ENCODE data around the gene MYO1B.

Gene MYO1B

DNA sequence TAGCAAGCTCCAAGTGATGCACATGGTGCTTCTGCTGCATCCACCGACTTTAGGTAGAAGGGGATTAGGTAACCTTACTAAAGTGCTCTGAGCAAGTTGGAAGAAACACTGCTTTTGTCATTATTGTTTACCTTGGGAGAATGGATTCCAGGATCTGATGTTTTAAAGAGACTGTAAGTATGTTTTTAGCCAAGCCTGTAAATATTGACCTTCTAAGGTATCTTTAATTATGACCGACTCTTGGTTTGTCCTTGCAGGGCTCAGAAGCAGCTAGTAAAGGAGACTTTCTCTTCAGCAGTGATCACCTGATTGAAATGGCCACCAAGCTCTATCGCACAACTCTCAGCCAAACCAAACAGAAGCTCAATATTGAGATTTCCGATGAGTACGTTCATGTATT is 170.7 kb downstream of the MYO1B start:
- TF ChIP-seq, protein P1, sequence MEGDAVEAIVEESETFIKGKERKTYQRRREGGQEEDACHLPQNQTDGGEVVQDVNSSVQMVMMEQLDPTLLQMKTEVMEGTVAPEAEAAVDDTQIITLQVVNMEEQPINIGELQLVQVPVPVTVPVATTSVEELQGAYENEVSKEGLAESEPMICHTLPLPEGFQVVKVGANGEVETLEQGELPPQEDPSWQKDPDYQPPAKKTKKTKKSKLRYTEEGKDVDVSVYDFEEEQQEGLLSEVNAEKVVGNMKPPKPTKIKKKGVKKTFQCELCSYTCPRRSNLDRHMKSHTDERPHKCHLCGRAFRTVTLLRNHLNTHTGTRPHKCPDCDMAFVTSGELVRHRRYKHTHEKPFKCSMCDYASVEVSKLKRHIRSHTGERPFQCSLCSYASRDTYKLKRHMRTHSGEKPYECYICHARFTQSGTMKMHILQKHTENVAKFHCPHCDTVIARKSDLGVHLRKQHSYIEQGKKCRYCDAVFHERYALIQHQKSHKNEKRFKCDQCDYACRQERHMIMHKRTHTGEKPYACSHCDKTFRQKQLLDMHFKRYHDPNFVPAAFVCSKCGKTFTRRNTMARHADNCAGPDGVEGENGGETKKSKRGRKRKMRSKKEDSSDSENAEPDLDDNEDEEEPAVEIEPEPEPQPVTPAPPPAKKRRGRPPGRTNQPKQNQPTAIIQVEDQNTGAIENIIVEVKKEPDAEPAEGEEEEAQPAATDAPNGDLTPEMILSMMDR (IDR thresholded peaks at IDR 0.05; ENCODE audit: borderline replicate concordance, insufficient read depth, low read depth, low read length): no peak
- H3K4me3 ChIP-seq (ENCODE audit: low read depth, low read length): no peak overlapping the region

DNA sequence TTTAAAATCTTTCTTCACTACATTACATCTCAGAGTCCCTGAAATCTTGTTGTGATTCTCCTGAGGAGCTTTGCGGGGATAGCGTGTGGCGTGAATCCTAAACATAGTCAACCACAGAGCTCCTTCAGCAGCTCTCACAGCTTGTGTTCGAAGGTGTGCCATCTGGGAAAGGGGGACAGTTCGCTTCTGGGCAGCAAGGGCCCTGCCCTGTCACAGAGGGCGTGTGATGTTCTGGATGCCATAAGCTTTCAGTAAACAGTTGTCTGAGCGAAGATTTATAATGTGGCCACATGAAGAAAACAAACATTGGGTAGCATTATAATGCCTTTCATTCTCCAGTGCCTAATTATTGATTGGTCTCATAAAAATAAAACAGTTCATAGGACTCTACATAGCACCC is 172.5 kb downstream of the MYO1B start:
- TF ChIP-seq, protein P1 (IDR thresholded peaks at IDR 0.05; ENCODE audit: borderline replicate concordance, insufficient read depth, low read depth, low read length): no peak
- H3K4me3 ChIP-seq (ENCODE audit: low read depth, low read length): no peak overlapping the region

DNA sequence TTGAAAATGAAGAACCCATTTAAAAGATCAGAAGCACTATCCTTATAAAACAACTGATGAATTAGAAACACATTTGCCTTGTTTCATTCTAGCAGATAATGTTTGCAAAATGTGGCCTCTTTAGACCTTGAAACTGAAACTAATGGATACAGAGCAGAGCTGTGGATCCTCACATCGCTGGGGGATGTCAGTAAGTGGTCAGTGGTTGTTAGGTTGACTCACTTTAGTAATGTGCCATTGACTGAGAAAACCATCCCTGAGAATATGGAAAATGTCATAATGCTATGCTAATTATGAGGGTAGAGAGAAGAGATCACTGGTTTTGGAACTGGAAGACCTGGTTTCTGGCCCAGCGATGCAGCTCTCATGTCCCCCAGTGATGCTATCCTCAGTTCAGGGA is 176.7 kb downstream of the MYO1B start:
- TF ChIP-seq, protein P1 (IDR thresholded peaks at IDR 0.05; ENCODE audit: borderline replicate concordance, insufficient read depth, low read depth, low read length): no peak
- no peak overlapping the region for H3K4me3 ChIP-seq (ENCODE audit: low read depth, low read length)

DNA sequence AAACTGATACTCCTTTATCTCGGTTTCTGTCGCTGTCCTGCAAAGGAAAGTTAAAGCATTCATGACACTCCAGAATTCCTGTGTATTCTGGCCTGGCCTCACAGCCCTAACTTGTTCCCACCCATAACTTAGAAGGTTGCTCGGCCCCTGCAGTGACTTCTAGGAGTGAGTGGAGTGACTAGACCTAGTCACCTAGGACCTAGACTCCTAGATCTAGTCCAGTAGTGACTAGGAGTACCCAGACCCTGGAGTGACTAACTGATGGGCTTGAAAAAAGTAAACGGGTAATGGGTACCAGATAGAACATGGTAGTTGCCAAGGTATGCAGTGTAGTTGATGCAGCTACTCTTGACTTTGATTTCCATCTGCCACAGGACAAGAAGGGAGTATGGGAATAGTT is 181.8 kb downstream of the MYO1B start:
- H3K4me3 ChIP-seq (ENCODE audit: low read depth, low read length): no peak overlapping the region
- TF ChIP-seq, protein P1 (IDR thresholded peaks at IDR 0.05; ENCODE audit: borderline replicate concordance, insufficient read depth, low read depth, low read length): no peak

DNA sequence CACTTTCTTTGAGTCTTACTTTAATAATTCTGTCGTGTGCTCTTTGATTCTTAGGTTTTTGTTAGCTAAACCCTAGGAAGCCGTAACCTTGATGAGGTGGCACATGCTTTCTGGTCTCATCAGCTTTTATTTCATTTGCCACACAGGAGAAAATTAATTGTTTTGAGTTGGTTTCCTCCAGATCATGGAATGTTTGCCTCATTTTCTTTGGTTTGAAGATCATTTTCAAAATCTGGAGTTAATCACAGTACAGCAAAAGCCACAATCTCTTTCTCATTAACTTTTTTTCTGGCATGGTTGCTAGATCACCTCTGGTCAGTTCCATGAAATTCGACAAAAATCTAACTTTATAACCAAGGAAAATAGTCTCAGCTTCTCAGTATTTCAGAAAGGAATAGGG is 182.9 kb downstream of the MYO1B start:
- TF ChIP-seq, protein P1 (IDR thresholded peaks at IDR 0.05; ENCODE audit: borderline replicate concordance, insufficient read depth, low read depth, low read length): no peak
- no peak overlapping the region for H3K4me3 ChIP-seq (ENCODE audit: low read depth, low read length)

DNA sequence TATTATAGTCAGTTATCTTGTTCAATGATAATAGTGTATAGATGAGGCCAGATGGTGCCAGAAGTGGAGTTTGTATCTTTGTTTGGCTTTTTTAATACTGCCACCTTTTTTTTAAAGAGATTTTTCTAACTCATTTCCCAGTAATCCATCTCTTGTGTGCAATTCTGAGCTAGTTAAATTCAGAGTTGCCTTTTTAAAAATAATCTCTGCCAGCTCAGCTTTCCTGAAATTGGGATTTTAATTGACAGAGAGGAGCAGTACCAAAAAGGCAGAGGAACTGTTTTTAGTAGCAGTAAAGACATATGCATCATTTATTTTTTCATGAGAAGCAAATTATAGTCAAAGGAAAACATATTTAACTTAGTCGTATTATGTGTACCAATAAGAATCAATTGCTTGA is 185.3 kb downstream of the MYO1B start:
- no peak overlapping the region for H3K4me3 ChIP-seq (ENCODE audit: low read depth, low read length)
- TF ChIP-seq, protein P1 (IDR thresholded peaks at IDR 0.05; ENCODE audit: borderline replicate concordance, insufficient read depth, low read depth, low read length): no peak

DNA sequence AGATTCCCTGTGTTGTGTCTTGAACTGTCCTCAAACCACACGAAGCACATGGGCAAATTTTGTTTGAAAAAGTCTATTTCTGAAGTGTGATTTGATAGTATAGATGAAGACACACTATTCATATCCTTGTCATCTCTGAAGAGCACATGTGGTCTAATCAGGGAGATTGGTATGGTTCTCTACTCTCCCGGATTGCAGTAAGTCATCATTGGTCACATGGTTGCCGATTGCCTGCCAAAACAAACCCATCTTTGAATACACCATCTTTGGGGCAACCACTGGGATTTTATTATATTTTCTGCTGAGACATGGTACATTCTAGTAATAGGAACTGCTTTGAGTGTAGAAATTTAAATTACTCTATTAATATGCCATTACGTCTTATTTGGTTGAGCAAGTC is 186.9 kb downstream of the MYO1B start:
- H3K4me3 ChIP-seq (ENCODE audit: low read depth, low read length): no peak overlapping the region
- TF ChIP-seq, protein P1 (IDR thresholded peaks at IDR 0.05; ENCODE audit: borderline replicate concordance, insufficient read depth, low read depth, low read length): no peak
